ENCODE measurements around the gene PARVA.

The PARVA gene

DNA sequence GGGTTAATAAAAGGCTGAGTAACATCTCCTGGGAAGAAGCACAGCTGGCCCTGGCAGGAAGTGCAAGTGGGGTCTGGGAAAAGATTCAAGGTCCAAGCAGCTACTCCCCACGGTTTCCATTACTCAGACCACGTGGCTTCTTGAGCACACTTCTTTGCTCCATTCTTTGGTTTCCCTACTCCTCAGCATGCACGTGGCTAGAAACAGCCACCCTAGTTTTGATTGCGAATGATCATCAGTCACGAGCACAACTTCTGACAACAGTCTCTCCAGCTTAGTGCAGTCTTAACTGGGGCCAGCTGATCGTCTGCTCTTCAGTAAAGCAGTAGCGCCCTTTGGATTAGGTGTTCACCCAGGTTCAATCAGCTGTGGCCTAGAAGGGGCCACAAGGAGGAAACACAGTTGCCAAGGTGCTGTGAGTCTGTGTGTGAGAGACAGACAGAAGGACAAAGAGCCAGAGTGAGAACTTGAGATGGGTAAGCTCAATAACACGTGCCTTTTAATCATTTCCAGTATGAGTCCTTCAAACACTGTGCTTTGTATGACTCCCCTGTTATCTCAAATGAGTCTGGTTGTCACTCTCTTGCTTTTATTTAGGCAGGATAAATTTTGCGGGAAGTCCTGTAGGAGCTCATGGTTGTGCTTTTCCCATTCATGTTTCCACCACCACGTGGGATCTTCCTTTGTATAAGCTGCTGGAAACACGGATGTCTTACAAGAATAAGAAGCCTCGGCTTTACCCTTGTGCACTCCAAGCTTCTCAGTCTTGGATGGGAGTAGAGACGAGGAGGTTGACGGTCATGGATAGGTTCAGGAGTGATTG, 901 bp upstream of the PARVA start:
- DNase-seq: no peak

DNA sequence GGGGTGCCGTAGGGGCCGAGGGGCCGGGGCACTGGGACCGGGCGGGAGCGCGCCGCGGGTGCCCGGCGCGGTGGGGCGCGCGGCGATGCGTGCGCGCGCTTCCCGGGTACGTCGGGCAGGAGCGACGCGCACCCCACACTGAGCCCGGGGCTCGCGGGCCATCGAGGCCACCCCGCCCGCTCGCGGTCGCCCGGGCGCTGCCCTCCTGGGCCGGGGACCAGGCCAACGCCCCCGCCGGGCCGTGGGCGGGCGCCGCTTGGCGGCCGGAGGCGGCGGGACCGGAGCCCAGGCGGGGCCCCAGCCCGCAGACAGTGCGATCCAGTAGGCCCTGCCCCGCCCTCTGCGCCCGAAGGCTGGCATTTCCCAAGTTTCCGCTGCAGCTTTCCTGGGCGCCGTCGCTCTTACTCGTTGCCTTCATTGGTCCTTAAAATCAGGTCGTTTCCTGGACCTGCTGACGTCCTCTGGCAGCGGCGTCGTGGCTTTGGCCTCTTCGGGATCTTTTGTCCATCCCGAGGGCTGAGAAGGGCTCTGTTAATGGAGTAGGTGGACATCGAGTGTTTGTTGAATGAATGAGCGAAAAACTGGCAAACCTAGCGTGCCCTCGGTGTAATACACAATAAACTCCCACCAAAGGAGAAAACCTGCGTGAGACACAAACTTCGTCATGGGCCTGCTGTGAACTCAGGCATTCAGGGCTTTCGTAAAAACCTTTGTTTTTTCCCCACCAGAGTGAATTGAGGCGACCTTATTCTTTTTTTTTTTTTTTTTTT, 638 bp downstream of the PARVA start:
- peak; percentile 13 for DNase-seq

DNA sequence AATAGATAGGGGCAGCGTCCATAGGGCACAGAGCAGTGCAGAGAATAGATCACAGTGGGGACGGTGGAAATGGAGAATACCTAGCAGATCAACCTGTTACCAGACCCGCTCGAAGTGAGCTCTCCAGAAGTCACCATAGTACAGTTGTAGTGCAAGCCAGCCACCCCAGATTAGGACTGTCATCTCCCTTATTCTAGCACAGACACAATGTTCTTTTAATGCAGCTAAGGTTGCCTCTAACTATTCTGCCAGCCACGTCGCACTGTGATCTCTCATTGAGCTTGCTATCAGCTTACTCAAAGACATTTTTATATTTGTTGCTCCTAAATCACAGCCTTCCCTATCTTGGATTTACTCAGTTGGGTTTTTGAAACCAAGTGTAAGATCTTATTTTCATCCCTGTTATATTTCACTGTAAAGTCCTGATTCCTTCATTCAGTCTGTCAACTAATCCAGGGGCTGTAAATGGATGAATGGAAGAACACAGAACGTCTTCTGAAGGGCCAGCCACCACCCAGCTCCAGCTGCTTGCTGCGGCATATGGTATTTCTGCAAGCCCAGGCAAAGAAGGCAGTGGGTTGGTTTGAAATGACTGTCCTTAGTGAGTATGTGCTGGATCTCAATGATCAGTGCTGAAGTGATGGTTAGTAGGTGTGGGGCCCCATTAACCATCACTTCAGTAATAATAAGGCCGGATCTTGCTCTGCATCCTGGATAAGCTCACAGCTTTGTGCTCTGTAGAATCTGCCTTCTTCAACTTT, 3.4 kb downstream of the PARVA start:
- DNase-seq: no peak

DNA sequence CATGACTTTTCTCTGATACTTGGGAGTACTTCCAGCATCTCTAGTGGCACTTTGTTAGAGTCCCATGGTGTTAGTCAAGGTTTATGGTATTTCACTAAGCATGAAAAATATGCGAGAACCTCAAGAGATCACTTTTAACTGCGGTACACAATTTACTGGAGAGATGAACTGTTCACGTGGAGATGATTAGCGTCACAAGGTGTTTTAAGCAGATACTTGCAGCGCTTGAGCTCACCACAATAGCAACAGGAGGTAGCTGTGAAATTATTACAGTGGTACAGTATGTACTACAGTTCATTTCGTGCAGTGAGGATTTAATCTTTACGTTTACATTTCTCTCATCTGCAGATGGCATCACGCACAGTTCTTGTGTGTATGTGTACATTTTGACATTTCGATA, 4.5 kb downstream of the PARVA start:
- no peak for DNase-seq

DNA sequence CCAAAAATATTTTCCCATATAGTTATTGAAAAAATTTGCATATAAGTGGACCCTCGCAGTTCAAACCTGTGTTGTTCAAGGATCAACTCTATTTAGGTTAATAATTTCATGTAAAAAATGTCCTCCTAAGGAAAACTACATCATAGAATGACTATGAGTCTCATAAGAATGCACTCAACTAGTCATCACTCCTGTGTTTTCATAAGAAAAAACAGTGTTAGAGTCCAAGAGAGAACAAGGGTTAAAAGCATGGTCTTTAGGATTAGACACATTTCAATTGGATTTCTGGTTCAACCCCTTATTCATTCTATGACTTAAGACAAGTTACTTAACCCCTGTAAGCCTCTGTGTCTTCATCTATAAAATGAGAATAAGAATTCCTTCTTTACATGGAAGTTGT, 5.1 kb downstream of the PARVA start:
- DNase-seq: no peak

DNA sequence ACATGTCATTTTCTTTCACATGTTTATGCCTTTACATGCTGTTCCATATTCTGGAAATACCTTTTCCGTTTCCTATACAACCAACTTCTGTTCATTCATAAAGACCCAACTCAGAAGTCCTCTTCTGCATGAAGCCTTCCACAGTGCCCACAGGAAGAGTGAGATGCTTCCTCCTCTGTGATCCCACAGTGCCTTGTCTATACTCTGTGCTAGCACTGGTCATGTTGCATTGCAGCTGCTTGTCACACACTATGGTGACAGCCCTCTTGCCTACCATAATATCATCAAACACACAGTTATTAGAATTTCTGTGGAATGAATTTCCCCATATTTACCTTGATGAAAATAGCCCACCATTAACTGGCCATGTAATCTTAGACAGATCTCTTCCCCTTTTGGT, 8.9 kb downstream of the PARVA start:
- DNase-seq: no peak

DNA sequence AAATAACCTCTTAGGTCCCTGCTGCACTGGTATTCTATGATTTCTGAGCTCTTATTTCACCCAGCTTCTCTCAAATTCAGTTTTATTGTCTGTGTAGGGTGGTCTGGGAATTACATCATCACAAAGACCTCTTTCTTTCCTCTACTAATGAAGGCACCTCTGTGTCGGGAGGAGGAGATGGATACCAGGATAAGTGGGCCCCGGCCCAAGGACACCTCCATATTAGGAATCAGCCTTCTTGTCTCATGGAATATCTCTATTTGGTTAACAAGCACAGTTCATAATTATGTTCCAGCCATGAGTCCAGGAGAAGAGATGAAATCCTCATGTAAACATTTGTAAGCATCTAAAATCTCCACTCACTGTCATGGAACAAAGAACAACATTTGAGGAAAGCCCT, 9.4 kb downstream of the PARVA start:
- DNase-seq: no peak

DNA sequence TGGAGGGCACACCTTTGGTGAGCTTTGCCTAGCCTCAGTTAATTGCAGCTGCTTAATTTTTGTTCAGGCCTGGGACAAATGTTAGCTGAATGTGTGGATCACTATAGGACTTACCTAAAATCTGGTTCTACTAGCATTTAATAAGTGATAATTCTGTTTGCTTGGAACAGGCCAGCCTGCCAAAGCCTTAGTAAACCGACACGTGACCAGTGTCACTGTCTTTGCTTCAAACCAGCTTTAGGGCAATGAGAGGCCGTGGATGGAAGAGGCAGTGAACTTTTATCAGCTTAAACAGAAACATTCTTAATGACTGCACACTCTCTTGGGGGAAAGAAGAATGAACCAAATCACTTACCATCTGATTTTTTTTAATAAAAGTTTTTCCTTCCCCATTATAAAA, 10.8 kb downstream of the PARVA start:
- no peak for DNase-seq

DNA sequence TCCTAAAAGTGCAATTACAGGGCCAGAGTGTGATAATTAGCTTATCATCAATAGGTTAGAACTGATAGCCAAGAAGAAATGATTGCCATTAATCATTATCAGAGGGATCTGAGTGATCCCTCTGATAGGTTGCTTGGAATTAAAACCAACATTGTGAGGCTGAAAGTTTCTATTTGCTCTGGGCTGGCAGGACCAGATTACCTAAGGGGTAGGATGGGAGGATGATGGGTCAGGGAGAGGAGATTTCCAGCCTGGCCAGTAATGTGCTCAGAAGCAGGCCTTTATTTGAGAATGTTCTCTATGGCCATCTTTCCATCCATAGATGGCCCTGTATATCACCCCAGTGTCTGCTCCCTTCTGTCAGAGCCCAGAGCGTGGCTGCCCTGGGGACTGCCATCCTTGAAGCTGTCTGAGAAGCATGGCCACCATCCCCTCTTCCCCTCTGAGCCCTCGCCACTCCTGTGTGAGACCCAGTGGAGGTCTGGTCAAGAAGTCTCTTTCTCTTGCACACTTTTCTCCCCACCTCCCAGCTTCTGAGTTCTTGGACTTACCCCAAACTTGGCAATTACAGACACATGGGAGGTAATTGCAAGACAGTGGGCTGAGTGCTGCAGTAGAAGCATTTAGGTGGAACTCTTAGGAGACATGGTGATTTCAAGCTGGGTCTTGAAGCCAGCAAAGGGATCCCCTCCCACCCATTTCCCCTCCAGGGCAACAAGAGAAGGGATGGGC, 11.7 kb downstream of the PARVA start:
- no peak for DNase-seq

DNA sequence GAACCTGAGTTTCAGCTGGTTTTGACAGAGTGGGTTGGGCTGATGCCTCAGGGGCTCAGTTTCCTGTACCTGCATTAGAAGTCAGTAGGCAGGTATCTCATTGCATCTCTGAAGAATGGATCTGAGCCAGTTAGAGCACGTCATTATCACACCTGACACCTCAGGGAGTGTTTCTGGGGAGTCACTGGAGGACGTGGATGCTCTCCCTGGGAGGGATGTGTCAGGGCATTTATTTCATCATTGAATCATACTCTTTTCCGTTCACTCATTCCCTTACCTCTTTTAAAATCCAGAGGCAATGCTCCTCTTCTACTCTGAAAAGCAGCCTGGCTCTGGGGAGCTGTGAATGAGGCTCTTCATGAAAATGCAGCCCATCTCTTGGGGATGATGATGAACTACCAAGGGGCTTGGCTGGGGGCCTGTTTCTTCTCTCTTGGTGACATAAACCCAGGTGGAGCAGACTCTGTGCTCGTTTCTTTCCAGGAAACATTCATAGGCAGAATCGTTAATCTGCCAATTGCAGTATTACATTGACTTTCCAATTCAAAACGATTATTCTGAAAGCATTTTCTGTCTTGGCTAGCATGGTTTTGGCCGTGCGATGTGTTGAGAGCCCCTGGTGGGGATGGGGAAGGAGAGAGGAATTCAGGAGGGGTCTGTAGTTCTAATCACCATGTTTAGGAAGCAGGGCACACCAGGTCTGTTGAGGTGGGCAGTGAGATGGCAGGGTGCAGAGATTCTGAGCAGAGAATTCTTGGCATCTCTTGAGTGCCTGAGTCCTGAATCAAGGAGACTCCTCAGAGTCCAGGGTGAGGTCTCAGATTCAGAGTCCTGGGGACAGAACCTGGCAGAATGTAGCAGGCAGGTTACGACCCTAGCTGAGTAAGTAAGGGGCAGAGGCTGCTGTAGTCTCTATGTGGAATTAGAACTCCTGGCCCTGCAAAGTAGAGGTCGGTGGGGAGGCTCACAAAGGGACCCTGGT, 12.6 kb downstream of the PARVA start:
- no peak for DNase-seq

DNA sequence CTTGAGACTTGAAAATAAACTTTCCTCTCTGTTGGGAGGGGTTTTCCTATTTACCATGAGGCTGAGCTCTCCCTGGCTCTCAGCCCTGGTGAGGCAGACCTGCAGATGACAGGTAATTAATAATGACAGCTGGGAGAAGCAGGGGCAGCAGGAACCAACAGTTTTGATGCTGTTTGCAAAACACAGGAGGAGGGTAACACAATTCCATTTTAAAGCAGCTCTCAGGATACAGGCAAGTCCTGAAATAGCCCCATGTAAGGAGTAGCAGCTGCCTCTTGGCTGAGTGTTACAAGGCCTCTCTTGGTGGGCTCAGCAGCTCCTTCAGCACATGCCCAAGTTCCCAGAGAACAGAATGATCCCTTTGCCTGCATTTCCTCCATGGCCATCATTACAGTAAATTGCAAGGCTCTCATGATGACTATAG, 13.3 kb downstream of the PARVA start:
- DNase-seq: no peak

GRCh38 chr11:12392672-12393071, 15.3 kb downstream of the PARVA start:
- no peak for DNase-seq

DNA sequence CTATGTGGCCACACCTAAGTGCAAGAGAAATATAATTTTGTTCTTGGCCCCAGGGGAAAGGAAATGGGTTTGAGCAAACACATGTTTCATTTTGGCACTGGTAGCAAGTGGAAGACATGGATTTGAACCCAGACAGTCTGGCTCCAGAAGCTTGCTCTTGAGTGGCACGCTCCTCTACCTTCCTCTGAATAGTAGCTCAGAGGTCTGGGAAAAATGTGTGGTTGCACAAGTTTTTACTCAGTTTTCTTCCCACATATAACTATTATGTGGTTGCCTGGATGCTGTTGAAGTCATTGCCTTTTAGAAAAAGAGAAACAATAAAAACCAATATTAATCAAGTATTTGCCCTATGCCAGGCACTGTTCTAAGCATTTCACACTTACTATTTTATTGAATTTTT, 16.3 kb downstream of the PARVA start:
- DNase-seq: no peak

DNA sequence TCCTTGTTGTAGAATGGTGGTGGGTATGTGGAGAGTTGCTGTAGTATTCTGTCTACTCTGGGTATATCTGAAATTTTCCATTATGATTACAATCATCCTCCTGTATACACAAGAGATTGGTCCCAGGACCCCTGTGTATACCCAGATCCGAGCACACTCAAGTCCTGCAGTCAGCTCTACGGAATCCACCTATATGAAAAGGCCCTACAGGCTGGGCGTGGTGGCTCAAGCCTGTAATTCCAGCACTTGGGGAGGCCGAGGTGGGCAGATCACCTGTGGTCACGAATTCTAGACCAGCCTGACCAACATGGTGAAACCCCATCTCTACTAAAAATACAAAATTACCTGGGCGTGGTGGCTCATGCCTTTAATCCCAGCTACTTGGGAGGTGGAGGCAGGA, 17.2 kb downstream of the PARVA start:
- DNase-seq: no peak

GRCh38 chr11:12395333-12395732, 18.0 kb downstream of the PARVA start:
- no peak for DNase-seq

- no peak for DNase-seq
These were observed 20.6 kb downstream of the PARVA start for GRCh38 chr11:12397931-12398334.

- DNase-seq: no peak
These were observed 22.0 kb downstream of the PARVA start for GRCh38 chr11:12399355-12399754.

DNA sequence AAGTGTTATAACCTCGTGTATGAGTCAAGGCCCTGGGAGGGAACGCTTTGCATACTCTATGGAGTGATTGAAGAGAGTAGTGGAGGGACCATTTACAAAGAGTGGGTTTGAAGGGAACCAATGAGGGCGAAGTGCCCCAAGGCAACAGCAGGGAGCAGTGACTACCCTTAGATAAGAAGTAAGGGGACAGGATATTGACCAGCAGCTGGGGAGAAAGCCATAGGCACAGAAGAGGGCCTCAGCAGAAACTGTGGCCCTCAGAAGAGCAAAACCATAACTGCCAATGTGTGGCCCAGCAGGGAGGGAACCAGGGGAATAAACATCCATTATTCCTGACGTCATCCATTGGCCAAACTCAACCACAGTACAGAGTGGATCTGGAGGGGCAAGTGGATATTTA, 24.7 kb downstream of the PARVA start:
- no peak for DNase-seq

DNA sequence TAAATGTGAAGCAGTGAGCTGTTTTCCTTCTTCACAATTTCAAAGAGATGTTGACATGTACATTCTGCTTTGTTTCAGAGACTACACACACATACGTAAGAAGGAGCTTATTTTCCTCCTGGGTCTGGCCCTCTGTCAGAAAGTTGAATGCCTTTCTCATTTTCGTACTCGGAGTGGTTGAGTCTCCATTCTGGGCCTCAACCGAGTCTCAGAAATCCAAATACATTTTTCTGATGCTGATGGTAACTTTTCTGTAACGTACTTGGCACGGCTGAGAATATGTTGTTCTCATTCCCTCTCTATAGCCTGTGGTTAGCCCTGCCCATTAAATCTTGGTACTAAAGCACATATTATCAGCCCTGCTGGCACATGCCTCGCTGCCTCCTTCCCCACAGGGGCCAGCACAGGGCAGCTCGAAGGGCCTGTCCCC, 25.3 kb downstream of the PARVA start:
- no peak for DNase-seq

- DNase-seq: no peak
These were observed 26.0 kb downstream of the PARVA start for GRCh38 chr11:12403122-12403996.

GRCh38 chr11:12403997-12404350, 26.6 kb downstream of the PARVA start:
- no peak for DNase-seq

All from activated gamma-delta T cell (primary cell).